ENCODE measurements around the gene SGMS1. TPM values are rescaled to one million over a fixed set of nuclear protein-coding genes. Genes with fewer than 3 reads are reported as not detected.
"Not testable (repeated sequence)": the region's sequence is repeated elsewhere in the genome, so short reads cannot be mapped to it uniquely, and the experiment has no call there.

The SGMS1 gene
- total RNA-seq, 1 donor from 2014 or later, result 14.2 TPM

DNA sequence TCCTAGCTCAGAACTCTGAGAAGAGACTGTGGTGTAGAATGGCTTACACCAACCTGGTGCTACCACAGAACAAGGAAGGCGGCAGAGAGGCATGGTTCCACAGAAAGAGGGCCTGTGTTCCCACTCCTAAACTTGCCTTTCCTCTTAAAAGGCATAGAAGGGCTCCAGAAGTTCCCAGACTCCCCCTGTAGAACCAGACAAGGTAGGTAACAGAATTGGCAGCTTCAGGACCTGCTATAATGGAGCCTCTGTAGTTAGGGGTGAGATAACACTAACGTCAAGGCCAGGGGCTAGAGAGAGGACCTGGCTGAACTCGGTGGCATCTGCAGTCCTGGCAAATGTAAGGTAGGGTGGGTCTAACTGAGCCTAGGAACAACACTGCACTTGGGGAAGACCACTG is 26.7 kb upstream of the SGMS1 start:
- no peak for DNase-seq
- Mint-ChIP-seq H3K27ac (no peak overlapping the region), H3K9me3 (peaks cover 3% of the 10 kb centered on the region), H3K4me3 (no peak overlapping the region), H3K27me3 (peaks cover 20% of the 10 kb centered on the region), H3K4me1 (peaks cover 14% of the 10 kb centered on the region), H3K36me3 (ENCODE audit: low read depth) (no peaks in the 10 kb centered on the region)
- intact Hi-C loops (cut with micrococcal nuclease), result no loop called here

DNA sequence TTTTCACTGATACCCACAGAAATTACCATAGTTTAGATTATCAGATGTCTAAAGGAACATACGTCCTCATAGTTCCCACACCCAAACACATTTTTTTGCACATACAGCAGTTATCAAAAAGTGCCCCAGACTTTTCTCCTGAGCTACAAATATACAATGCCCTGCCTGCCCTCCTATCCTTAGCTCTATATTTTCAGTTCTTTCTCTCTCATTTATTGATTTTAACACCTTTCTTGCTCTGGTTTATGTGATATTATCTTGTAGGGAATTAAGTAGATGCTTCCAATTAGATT is 25.1 kb upstream of the SGMS1 start:
- intact Hi-C loops (cut with micrococcal nuclease), result no loop called here
- H3K27me3 Mint-ChIP-seq, result peaks cover 12% of the 10 kb centered on the region
- H3K36me3 Mint-ChIP-seq (ENCODE audit: low read depth), result no peaks in the 10 kb centered on the region
- no peak overlapping the region for H3K4me3 Mint-ChIP-seq
- no peak for DNase-seq
- peaks cover 3% of the 10 kb centered on the region for H3K9me3 Mint-ChIP-seq
- no peak overlapping the region for H3K27ac Mint-ChIP-seq
- H3K4me1 Mint-ChIP-seq, result peaks cover 10% of the 10 kb centered on the region

DNA sequence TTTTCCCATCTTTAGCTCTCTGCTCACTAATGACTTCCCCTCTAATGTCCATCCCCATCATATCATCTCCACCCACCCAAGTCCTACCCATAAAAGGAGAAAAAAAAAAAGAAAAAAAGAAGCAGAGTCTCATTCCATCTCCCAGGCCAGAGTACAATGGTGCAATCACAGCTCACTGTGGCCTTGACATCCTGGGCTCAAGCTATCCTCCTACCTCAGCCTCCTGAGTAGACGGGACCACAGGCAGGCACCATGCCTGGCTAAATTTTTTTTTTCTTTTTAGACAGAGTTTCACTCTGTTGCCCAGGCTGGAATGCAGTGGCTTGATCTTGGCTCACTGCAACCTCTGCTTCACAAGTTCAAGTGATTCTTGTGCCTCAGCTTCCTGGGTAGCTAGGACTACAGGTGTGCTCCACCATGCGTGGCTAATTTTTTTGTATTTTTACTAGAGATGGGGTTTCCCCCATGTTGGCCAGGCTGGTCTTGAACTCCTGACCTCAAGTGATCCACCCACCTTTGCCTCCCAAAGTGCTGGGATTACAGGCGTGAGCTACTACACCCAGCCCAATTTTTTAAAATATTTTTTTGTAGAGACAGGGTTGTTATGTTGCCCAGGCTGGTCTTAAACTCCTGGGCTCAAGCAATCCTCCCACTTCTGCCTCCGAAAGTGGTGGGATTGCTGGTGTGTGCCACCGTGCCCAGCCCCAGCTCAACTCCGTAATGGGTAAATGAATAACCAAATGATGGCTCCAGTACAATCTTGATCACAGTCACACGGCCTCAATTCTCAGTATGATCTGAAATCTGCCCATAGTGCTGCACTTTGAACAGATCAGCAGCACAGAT is 24.6 kb upstream of the SGMS1 start:
- no peak overlapping the region for H3K27ac Mint-ChIP-seq
- peaks cover 5% of the 10 kb centered on the region for H3K4me1 Mint-ChIP-seq
- H3K36me3 Mint-ChIP-seq (ENCODE audit: low read depth), result no peaks in the 10 kb centered on the region
- no peak for DNase-seq
- intact Hi-C loops (cut with micrococcal nuclease), result no loop called here
- no peak overlapping the region for H3K4me3 Mint-ChIP-seq
- H3K27me3 Mint-ChIP-seq, result peaks cover 13% of the 10 kb centered on the region
- H3K9me3 Mint-ChIP-seq, result peaks cover 3% of the 10 kb centered on the region

DNA sequence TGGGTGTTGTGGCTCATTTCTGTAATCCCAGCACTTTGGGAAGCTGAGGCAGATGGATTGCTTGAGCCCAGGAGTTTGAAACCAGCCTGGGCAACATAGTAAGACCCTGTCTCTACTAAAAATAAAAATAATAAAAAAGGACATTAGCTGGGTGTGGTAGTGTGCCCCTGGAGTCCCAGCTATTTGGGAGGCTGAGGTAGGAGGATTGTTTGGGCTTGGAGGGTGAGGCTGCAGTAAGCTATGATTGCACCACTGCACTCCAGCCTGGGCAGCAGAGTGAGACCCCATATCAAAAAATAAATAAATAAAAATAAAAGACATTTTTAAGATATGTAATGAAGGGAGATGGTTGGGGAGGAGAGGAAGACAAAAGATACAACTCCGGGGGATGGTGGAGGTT is 23.6 kb upstream of the SGMS1 start:
- H3K27ac Mint-ChIP-seq; H3K36me3 Mint-ChIP-seq (ENCODE audit: low read depth); H3K4me3 Mint-ChIP-seq; intact Hi-C loops (cut with micrococcal nuclease); H3K9me3 Mint-ChIP-seq; DNase-seq; H3K4me1 Mint-ChIP-seq: not testable (repeated sequence)
- peaks cover 18% of the 10 kb centered on the region for H3K27me3 Mint-ChIP-seq

DNA sequence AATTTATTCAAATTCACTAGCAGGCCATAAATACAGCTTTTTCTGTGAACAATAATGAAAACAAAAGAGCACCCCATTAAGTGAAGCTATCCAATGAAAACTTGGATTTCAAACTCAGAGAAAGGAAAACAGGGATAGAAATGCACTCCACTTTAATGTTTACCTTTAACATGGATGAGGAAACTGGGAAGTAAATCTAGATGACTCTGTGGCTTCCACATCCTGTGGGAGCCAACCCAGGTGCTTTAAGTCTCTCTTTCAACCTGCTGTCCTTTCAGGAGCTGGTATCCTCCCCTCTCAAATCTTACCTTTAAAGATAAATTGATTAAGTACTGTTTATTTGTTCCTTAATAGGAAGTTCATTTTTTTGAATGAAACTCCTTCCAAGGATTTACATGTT is 21.5 kb upstream of the SGMS1 start:
- DNase-seq, result no peak
- Mint-ChIP-seq H3K9me3 (peaks cover 3% of the 10 kb centered on the region), H3K27ac (no peak overlapping the region), H3K27me3 (peaks cover 31% of the 10 kb centered on the region), H3K4me3 (no peak overlapping the region), H3K4me1 (peaks cover 3% of the 10 kb centered on the region), H3K36me3 (ENCODE audit: low read depth) (no peaks in the 10 kb centered on the region)
- intact Hi-C loops (cut with micrococcal nuclease), result no loop called here

DNA sequence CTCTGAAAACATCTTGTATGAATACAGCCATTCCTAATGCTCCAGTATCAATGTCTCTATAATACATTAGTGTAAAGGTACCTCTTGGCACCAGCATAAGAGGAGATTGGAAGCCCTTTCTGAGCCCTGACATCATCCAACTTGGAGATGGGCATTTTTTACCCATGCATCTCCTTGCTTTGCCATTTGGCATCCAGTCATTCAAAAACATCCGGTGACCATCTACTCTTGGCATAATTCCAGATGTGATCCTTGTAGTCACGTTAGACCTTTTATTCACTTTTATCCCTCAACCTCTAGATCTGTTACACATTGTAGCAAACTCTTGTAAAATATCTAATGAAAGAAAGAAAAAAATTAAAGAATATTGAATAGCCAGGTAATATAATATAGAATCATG is 17.9 kb upstream of the SGMS1 start:
- H3K27ac Mint-ChIP-seq, result no peak overlapping the region
- intact Hi-C loops (cut with micrococcal nuclease), result no loop called here
- H3K27me3 Mint-ChIP-seq, result peaks cover 49% of the 10 kb centered on the region
- DNase-seq, result no peak
- no peak overlapping the region for H3K4me3 Mint-ChIP-seq
- H3K4me1 Mint-ChIP-seq, result peaks cover 14% of the 10 kb centered on the region
- no peaks in the 10 kb centered on the region for H3K36me3 Mint-ChIP-seq (ENCODE audit: low read depth)
- H3K9me3 Mint-ChIP-seq, result peaks cover 3% of the 10 kb centered on the region

DNA sequence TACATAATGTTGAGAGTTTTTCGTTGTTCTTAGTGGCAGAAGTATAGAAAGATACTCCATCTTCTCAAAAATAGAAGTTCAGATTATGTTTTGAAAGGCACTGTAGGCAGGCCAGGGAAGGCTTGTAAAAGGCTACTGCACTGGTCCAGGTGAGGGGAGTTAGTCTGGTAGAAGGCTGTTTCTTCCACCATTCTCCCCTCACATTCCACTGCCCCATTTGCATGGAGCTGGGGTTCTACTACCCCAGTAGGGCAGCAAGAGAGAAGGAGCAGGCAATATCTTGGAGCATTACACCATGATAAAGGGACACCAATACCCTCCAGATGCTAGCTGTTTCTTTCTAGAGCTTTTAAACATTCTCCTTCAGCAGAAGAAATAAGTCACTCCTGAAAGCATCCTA is 16.5 kb upstream of the SGMS1 start:
- H3K9me3 Mint-ChIP-seq, result no peaks in the 10 kb centered on the region
- intact Hi-C loops (cut with micrococcal nuclease), result no loop called here
- H3K4me1 Mint-ChIP-seq, result peaks cover 25% of the 10 kb centered on the region
- no peak for DNase-seq
- H3K36me3 Mint-ChIP-seq (ENCODE audit: low read depth), result no peaks in the 10 kb centered on the region
- H3K27ac Mint-ChIP-seq, result no peak overlapping the region
- H3K4me3 Mint-ChIP-seq, result no peak overlapping the region
- peaks cover 46% of the 10 kb centered on the region for H3K27me3 Mint-ChIP-seq

DNA sequence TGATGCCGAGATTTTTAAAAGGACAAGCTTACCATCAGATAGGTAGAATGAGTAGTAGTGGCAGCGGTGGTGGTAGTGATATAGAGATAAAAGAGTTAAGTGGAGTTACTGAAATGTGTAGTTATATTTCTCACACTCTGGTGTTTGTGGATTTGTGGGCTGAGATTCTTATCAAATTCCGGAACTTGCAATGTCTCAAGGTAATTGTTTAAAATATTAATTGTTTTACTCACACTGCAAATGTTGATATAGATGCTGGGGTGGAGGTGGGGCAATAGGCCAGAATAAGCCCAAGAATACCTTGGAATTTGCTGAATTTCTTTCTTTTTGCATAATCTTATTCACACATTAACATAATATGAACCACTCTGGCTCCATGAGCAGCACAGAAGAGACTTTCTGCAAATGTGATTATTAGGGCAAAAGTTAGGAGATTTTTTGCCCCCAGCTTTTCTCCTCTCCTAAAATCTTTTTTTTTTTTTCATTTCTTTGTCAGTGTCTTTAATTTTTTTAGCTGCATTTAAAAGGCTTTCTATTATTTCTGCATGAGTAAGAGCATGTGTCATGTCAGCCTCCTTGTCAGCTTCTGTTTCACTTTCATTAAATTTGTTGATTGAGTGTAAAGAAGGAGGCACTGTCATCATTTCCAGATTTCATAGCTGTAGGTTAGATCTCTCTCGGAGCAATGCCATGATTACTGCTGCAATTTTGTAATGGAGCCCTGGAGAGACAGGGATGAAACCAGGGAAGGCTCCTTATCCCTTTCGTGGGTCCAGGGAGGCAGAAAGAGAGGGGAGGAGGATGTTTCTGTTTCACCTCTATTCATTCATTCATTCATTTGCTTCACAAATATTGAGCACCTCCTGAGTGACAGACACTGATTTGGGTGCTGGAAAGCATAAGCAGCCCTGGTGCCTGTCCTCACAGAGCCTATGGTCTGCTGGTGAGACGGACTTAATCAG is 13.1 kb upstream of the SGMS1 start:
- DNase-seq, result peak; percentile 83
- Mint-ChIP-seq H3K9me3 (no peaks in the 10 kb centered on the region), H3K36me3 (ENCODE audit: low read depth) (no peaks in the 10 kb centered on the region), H3K27me3 (peaks cover 60% of the 10 kb centered on the region), H3K27ac (peak overlapping the region; percentile 73), H3K4me3 (peak overlapping the region; percentile 65), H3K4me1 (peaks cover 30% of the 10 kb centered on the region)
- intact Hi-C loops (cut with micrococcal nuclease), result loop anchor here (1.0 to 10.0 kb wide), 6 partner anchors 12 to 375 kb away; partner anchors contain the start of gene ASAH2B

DNA sequence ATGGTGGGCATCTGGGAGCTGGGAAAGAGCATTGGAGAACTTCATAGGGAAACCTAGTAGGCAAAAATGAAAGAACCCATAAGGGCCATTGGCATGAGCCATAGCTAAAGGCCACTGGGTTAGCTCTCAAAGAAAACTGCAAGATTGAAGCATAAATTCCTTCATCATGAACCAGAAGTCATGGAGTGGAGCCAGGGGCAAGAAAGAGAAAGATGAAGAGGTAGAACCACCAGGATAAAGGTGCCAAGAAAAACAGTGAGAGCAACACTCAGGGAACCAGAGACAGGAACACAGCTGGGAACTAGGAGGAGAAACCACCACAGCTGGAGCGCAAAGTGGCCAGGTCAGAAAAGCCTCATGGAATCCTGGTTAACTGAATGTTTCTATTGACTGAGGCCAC is 11.5 kb upstream of the SGMS1 start:
- Mint-ChIP-seq H3K4me1 (peaks cover 30% of the 10 kb centered on the region), H3K36me3 (ENCODE audit: low read depth) (no peaks in the 10 kb centered on the region), H3K27me3 (peaks cover 56% of the 10 kb centered on the region), H3K27ac (no peak overlapping the region), H3K9me3 (no peaks in the 10 kb centered on the region), H3K4me3 (peak overlapping the region; percentile 0)
- DNase-seq, result no peak
- intact Hi-C loops (cut with micrococcal nuclease), result loop anchor here (5.0 to 10.0 kb wide), 2 partner anchors 100 to 373 kb away; partner anchors contain the start of gene ASAH2B

DNA sequence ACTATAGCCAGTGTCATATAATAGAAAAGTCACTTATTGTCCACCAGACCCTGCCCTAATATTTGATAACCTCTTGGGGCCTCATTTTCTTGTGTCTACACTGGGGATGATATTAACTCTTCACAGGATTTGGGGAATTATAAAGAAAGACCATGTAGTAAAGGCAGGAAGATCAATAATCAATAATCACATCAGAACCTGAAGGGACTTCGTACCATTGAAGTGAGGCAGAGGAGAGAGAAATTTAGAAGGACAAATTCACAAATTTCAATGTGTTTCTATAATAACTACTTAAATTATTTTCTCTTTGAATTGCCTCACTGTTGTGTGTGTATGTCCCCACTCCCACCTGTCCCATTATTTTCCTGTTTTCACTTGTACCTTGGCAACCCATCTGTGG is 10.7 kb upstream of the SGMS1 start:
- H3K27ac Mint-ChIP-seq, result no peak overlapping the region
- DNase-seq, result no peak
- H3K4me3 Mint-ChIP-seq, result no peak overlapping the region
- peaks cover 34% of the 10 kb centered on the region for H3K4me1 Mint-ChIP-seq
- peaks cover 50% of the 10 kb centered on the region for H3K27me3 Mint-ChIP-seq
- no peaks in the 10 kb centered on the region for H3K36me3 Mint-ChIP-seq (ENCODE audit: low read depth)
- no peaks in the 10 kb centered on the region for H3K9me3 Mint-ChIP-seq
- intact Hi-C loops (cut with micrococcal nuclease), result loop anchor here (10.0 kb wide), 1 partner anchor 100 kb away; the partner anchor contains the start of gene ASAH2B

DNA sequence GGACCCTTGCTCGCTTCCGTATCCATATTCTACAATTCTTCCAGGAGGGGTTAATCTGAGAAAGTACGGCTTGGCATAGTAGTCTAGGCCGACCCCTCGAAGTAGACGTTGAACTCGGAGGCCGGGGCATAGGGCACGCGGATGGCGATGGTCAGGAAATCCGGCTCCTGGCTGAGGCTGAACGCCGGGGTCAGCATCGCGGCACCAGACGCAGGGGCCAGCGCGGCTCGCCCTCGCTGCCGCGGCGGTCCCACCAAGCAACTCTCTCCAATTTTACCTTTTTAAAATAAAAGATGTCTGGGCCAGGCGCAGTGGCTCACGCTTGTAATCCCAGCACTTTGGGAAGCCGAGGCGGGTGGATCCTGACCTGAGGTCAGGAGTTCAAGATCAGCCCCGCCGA is 7.3 kb upstream of the SGMS1 start:
- H3K4me3 Mint-ChIP-seq, result no peak overlapping the region
- peaks cover 38% of the 10 kb centered on the region for H3K27me3 Mint-ChIP-seq
- intact Hi-C loops (cut with micrococcal nuclease), result loop anchor here (10.0 kb wide), 1 partner anchor 104 kb away; the partner anchor contains the start of gene ASAH2B
- no peaks in the 10 kb centered on the region for H3K36me3 Mint-ChIP-seq (ENCODE audit: low read depth)
- H3K4me1 Mint-ChIP-seq, result peaks cover 23% of the 10 kb centered on the region
- DNase-seq, result no peak
- no peaks in the 10 kb centered on the region for H3K9me3 Mint-ChIP-seq
- no peak overlapping the region for H3K27ac Mint-ChIP-seq

DNA sequence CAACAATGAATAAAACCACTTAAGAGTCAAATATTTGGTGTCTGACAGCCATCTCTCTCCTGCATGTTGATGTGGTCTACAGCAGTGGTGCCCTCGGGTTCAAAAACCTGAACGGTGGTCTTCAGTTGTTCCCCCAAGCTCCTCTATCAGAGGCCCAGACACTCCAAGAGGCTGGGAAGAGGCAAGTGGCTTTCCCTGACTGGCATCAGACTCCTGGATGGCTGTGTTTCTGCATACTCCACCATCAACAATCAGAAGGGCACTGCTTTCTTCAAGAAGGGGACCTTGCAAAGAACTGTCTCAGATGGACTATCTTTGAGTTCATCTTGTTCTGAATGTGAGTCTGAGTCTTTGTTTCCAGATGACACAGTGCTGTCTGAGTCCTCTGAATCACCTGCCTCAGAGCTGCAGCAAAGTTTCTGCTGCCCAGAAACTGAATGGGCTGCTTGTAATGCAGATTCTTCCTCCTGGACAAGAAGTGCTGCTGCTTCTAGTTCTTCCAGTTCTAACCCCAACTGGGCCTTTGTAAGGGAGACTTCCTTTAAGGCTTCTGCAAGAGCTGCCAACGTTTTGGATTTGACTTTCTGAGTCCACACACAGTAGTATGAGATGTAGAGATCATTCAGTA is 5.9 kb upstream of the SGMS1 start:
- DNase-seq, result no peak
- H3K27ac Mint-ChIP-seq, result peak overlapping the region; percentile 67
- H3K36me3 Mint-ChIP-seq (ENCODE audit: low read depth), result no peaks in the 10 kb centered on the region
- H3K27me3 Mint-ChIP-seq, result peaks cover 29% of the 10 kb centered on the region
- no peak overlapping the region for H3K4me3 Mint-ChIP-seq
- peaks cover 22% of the 10 kb centered on the region for H3K4me1 Mint-ChIP-seq
- H3K9me3 Mint-ChIP-seq, result no peaks in the 10 kb centered on the region
- intact Hi-C loops (cut with micrococcal nuclease), result loop anchor here (1.0 to 10.0 kb wide), 3 partner anchors 105 to 1065 kb away; partner anchors contain the start of genes ASAH2B and CSTF2T

DNA sequence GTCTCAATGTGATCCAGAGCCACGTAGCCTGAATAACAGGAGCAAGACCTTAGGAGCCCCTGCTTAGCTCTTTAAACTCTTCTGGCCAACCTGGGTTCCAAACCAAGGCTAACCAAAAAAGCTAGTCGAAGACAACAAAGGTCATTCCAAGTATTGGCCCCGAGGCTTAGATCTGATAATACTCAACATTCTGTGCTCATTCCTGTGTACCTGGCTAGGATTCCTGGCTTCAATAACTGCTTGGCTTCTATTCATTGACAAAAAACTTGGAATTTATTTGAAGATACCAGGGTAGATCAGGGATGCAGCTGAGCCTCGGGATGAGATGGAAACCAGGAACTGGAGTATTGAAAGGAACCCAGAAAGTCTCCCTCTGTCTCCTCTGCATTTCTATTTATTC is 4.1 kb upstream of the SGMS1 start:
- Mint-ChIP-seq H3K4me1 (peaks cover 20% of the 10 kb centered on the region), H3K27ac (no peak overlapping the region), H3K36me3 (ENCODE audit: low read depth) (no peaks in the 10 kb centered on the region), H3K4me3 (no peak overlapping the region), H3K27me3 (peaks cover 16% of the 10 kb centered on the region), H3K9me3 (no peaks in the 10 kb centered on the region)
- intact Hi-C loops (cut with micrococcal nuclease), result loop anchor here (10.0 kb wide), 1 partner anchor 1067 kb away; the partner anchor contains the start of gene CSTF2T
- no peak for DNase-seq

Measured in activated CD4-positive, alpha-beta T cell treated with anti-CD3 and anti-CD28 coated beads, Interleukin-2, amount 10 ng/mL, durations not matched to agents 24 days and 14 days (primary cell).